SU-DHL-6 (cell line): Measurements from ENCODE around the gene ANKRD13C.

Experiments used
- EZH2phosphoT487 ChIP-seq: fragments of 200-600 bp; sonication (generic), shearing (Covaris generic); conservative IDR thresholded peaks from 2 replicates; pipeline ENCODE4 v1.6.1; 2018; ENCODE audit warnings: mild to moderate bottlenecking, antibody characterized with exemption, low read length, moderate library complexity, mixed read lengths
- TF ChIP-seq, protein P1 (sequence below): fragments of 200-600 bp; sonication (generic); IDR thresholded peaks from one replicate; pipeline ENCODE4 v1.5.1; 2017; ENCODE audit warnings: antibody characterized with exemption, mild to moderate bottlenecking, low read length, moderate library complexity; ENCODE audit not compliant: insufficient read depth, poor library complexity, severe bottlenecking

DNA sequence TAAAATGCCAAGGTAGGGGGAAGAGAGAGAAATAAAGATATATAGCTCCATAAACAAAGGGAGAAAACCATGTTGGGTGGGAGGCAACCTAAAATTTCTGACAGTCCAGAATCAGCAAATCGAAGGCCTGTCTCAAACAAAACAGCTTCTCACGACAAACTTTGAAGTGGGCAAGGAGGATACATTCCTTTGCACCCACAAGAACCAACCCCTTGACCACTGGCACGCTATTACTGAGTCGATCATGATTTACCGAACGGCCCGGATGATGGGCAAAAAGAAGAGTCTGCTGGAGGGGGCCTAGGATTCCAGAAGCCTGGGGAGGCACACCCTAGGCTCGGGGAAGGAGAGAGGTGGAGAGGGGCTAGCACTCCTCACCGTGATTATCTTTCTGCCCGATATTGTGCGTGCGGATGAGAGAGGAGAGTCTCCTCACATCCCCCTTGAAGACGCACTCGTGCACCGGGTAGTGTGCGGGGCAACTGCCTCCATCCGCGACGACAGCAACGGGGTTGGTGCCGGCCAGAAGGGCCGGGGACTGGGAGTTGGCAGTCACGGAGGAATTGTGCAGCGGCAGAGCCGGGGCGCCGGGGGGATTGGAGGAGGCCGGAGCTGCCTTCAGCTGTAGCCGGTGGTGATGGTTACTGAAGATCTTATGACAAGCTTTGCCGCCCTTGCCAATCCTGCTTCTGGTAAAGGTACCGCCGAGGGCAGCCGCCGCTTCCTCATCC lies 756 bp downstream of the ANKRD13C start:
- TF ChIP-seq, protein P1, sequence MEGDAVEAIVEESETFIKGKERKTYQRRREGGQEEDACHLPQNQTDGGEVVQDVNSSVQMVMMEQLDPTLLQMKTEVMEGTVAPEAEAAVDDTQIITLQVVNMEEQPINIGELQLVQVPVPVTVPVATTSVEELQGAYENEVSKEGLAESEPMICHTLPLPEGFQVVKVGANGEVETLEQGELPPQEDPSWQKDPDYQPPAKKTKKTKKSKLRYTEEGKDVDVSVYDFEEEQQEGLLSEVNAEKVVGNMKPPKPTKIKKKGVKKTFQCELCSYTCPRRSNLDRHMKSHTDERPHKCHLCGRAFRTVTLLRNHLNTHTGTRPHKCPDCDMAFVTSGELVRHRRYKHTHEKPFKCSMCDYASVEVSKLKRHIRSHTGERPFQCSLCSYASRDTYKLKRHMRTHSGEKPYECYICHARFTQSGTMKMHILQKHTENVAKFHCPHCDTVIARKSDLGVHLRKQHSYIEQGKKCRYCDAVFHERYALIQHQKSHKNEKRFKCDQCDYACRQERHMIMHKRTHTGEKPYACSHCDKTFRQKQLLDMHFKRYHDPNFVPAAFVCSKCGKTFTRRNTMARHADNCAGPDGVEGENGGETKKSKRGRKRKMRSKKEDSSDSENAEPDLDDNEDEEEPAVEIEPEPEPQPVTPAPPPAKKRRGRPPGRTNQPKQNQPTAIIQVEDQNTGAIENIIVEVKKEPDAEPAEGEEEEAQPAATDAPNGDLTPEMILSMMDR = no peak
- no peak for TF ChIP-seq EZH2phosphoT487
